T-cell (primary cell): ENCODE measurements around the gene DESI1. TPM values are rescaled to one million over a fixed set of nuclear protein-coding genes. Genes with fewer than 3 reads are reported as not detected.
"Not testable (repeated sequence)": the region's sequence is repeated elsewhere in the genome, so short reads cannot be mapped to it uniquely, and the experiment has no call there.

Source experiments
- ATAC-seq, 4 experiments: fragments of 200-7000 bp in 3 of 4; fragments of 150-1000 bp in 1 of 4; cut with Tn5 transposase; replicated peaks in 1 of 4; 1 replicate in 3 of 4; 2 replicates in 1 of 4; pipeline ENCODE4 v1.10.0; 2021; ENCODE audit warnings: moderate library complexity in 3 of 4, mild to moderate bottlenecking in 2 of 4, moderate number of reproducible peaks in 1 of 4
- CTCF ChIA-PET, 2 donors: fragments of 300-600 bp; sonication (Branson Sonifier 250); formaldehyde crosslinking; loops; one replicate each; lab custom pipeline; 2022; ENCODE audit warnings: antibody characterized with exemption in 2 of 2; lab: Charles Lee
- POLR2A ChIA-PET, 2 donors: fragments of 300-600 bp; sonication (Branson Sonifier 250); formaldehyde crosslinking; loops; one replicate each; lab custom pipeline; 2022; ENCODE audit warnings: antibody characterized with exemption in 2 of 2; lab: Charles Lee
- DNase-seq, 35 experiments: peaks; one replicate each; pipeline versions ENCODE4 v3.0.0 to v3.0.0-alpha.2; 2013 to 2023
- H3K27ac ChIP-seq: one replicate; pipeline ENCODE4 v1.5.1; 2013; ENCODE audit warnings: low read length
- H3K27me3 ChIP-seq, 2 experiments: replicated peaks in 1 of 2; 1 replicate in 1 of 2; 2 replicates in 1 of 2; pipeline versions ENCODE4 v1.6.1 to v1.7.0; 2013; ENCODE audit warnings: low read length in 1 of 2, mixed read lengths in 1 of 2; ENCODE audit not compliant: control insufficient read depth in 2 of 2, insufficient read depth in 2 of 2; ENCODE audit errors: extremely low read depth in 1 of 2
- H3K36me3 ChIP-seq, 2 donors: 1 replicate in 1 of 2; 2 replicates in 1 of 2; pipeline versions ENCODE4 v1.6.1 to v1.7.0; 2013; ENCODE audit warnings: low read length in 1 of 2; ENCODE audit not compliant: control insufficient read depth in 2 of 2, insufficient read depth in 1 of 2; ENCODE audit errors: extremely low read depth in 1 of 2
- H3K4me1 ChIP-seq, 2 experiments: 1 replicate in 1 of 2; 2 replicates in 1 of 2; pipeline versions ENCODE4 v1.6.1 to v1.7.0; 2013; ENCODE audit warnings: low read length in 2 of 2, mixed read lengths in 1 of 2; ENCODE audit not compliant: insufficient read depth in 2 of 2, control insufficient read depth in 1 of 2; ENCODE audit errors: extremely low read depth in 1 of 2
- H3K4me3 ChIP-seq, 2 donors: 1 replicate in 1 of 2; 2 replicates in 1 of 2; pipeline versions ENCODE4 v1.5.1 to v1.7.0; 2013; ENCODE audit warnings: mild to moderate bottlenecking in 2 of 2, low read length in 1 of 2, moderate library complexity in 1 of 2; ENCODE audit not compliant: control insufficient read depth in 1 of 2; ENCODE audit errors: extremely low read depth in 1 of 2
- H3K9me3 ChIP-seq: 2 replicates; pipeline ENCODE4 v1.7.0; 2013
- H3K27ac Mint-ChIP-seq, 2 donors: one replicate each; pipeline ENCODE4 v1.8.0; 2020 to 2021; ENCODE audit warnings: mild to moderate bottlenecking in 2 of 2, mixed read lengths in 2 of 2
- H3K27me3 Mint-ChIP-seq, 2 donors: one replicate each; pipeline ENCODE4 v1.8.0; 2021 to 2022; ENCODE audit warnings: mixed read lengths in 2 of 2
- H3K36me3 Mint-ChIP-seq: one replicate; pipeline ENCODE4 v1.8.0; 2021; ENCODE audit warnings: mixed read lengths
- H3K4me1 Mint-ChIP-seq, 3 donors: one replicate each; pipeline ENCODE4 v1.8.0; 2020 to 2022; ENCODE audit warnings: mixed read lengths in 3 of 3, mild to moderate bottlenecking in 1 of 3
- H3K4me3 Mint-ChIP-seq, 3 donors: one replicate each; pipeline ENCODE4 v1.8.0; 2020 to 2022; ENCODE audit warnings: mild to moderate bottlenecking in 3 of 3, mixed read lengths in 3 of 3, moderate library complexity in 3 of 3
- H3K9me3 Mint-ChIP-seq, 3 donors: one replicate each; pipeline ENCODE4 v1.8.0; 2020 to 2022; ENCODE audit warnings: mixed read lengths in 3 of 3
- WGBS: methylation state at CpG from one replicate; pipeline ENCODE4 v1.1.5; 2013; ENCODE audit warnings: missing lambda C conversion rate; ENCODE audit not compliant: insufficient coverage; 5-methylcytosine and 5-hydroxymethylcytosine counted together
- total RNA-seq, 35 experiments: library from RNA in 6 of 35; stranded (reverse) in 6 of 35; fragments of 120-200 nt in 1 of 35; gene quantifications; one replicate each; pipeline versions ENCODE4 v1.2.1 to v1.2.4 and lab custom pipeline; 2013 to 2026

DESI1 gene
- total RNA-seq, 5 donors from 2014 or later (not counting 1 experiment from before 2014, with no cell fraction given) = 19.9 to 31.3 (median 28.7) TPM

GRCh38 chr22:41634610-41635009, 13.8 kb upstream of the DESI1 start:
- H3K4me3 ChIP-seq, H3K4me1 ChIP-seq, H3K27me3 ChIP-seq, H3K9me3 Mint-ChIP-seq, H3K27me3 Mint-ChIP-seq, H3K4me3 Mint-ChIP-seq, CTCF ChIA-PET, POLR2A ChIA-PET, H3K27ac ChIP-seq, DNase-seq, H3K27ac Mint-ChIP-seq, ATAC-seq, H3K9me3 ChIP-seq: not testable (repeated sequence)
- Mint-ChIP-seq H3K4me1 (peaks cover 7 to 15% (median 11%) of the 10 kb centered on the region in 3 donors), H3K36me3 (peaks cover 35% of the 10 kb centered on the region)
- H3K36me3 ChIP-seq = peaks cover 21 to 72% of the 10 kb centered on the region in 2 donors
- 100% methylated on average over 2 of the region's 8 CpGs for WGBS

GRCh38 chr22:41631615-41632014, 10.8 kb upstream of the DESI1 start:
- ATAC-seq, H3K27me3 ChIP-seq, H3K9me3 ChIP-seq, H3K27ac ChIP-seq, H3K27me3 Mint-ChIP-seq, CTCF ChIA-PET, H3K9me3 Mint-ChIP-seq, H3K4me3 ChIP-seq, H3K4me3 Mint-ChIP-seq, H3K27ac Mint-ChIP-seq, POLR2A ChIA-PET, DNase-seq, H3K4me1 ChIP-seq: not testable (repeated sequence)
- H3K36me3 ChIP-seq = peaks cover 15 to 76% of the 10 kb centered on the region in 2 donors
- peaks cover 16 to 32% (median 16%) of the 10 kb centered on the region in 3 donors for H3K4me1 Mint-ChIP-seq
- no CpG with 5 or more reads among the region's 23 CpGs for WGBS
- peaks cover 46% of the 10 kb centered on the region for H3K36me3 Mint-ChIP-seq

GRCh38 chr22:41631115-41631514, 10.3 kb upstream of the DESI1 start:
- H3K27ac ChIP-seq, H3K4me1 ChIP-seq, POLR2A ChIA-PET, CTCF ChIA-PET, DNase-seq, H3K9me3 Mint-ChIP-seq, H3K4me3 Mint-ChIP-seq, H3K27me3 ChIP-seq, H3K9me3 ChIP-seq, H3K27me3 Mint-ChIP-seq, H3K4me3 ChIP-seq, ATAC-seq, H3K27ac Mint-ChIP-seq: not testable (repeated sequence)
- H3K4me1 Mint-ChIP-seq = peaks cover 16 to 32% (median 16%) of the 10 kb centered on the region in 3 donors
- H3K36me3 ChIP-seq = peaks cover 13 to 74% of the 10 kb centered on the region in 2 donors
- 100% methylated on average over 6 of the region's 28 CpGs for WGBS
- peaks cover 43% of the 10 kb centered on the region for H3K36me3 Mint-ChIP-seq

GRCh38 chr22:41625577-41625976, 4.7 kb upstream of the DESI1 start:
- ChIA-PET CTCF (no interaction called here), POLR2A (no interaction called here)
- no peak overlapping the region for H3K4me3 ChIP-seq
- no peaks in the 10 kb centered on the region for H3K9me3 ChIP-seq
- H3K9me3 Mint-ChIP-seq = no peaks in the 10 kb centered on the region
- ATAC-seq (no peak), DNase-seq (no peak)
- no peak overlapping the region for H3K27ac ChIP-seq
- WGBS = 100% methylated on average over 3 of the region's 7 CpGs
- peaks cover 9 to 24% of the 10 kb centered on the region in 2 experiments for H3K4me1 ChIP-seq
- H3K36me3 Mint-ChIP-seq = peaks cover 45% of the 10 kb centered on the region
- H3K27me3 ChIP-seq = no peaks in the 10 kb centered on the region
- H3K27ac Mint-ChIP-seq = no peak overlapping the region
- H3K4me1 Mint-ChIP-seq = peaks cover 19 to 43% (median 40%) of the 10 kb centered on the region in 3 donors
- no peak overlapping the region for H3K4me3 Mint-ChIP-seq
- H3K27me3 Mint-ChIP-seq = no peaks in the 10 kb centered on the region
- H3K36me3 ChIP-seq = peaks cover 25 to 64% of the 10 kb centered on the region in 2 donors

GRCh38 chr22:41621911-41622179, 1.0 kb upstream of the DESI1 start:
- CTCF ChIA-PET = interaction anchor here in 1 of 2 donors (0.6 to 1.4 kb wide), 4 partner anchors 16 to 218 kb away, joined by 3 to 5 read pairs (median 4); no protein-coding TSS in a partner anchor
- Mint-ChIP-seq H3K4me3 (peak overlapping the region; percentile 95 to 100 (median 96)), H3K4me1 (peaks cover 32 to 58% (median 51%) of the 10 kb centered on the region in 3 donors)

GRCh38 chr22:41621099-41621910, 462 bp upstream of the DESI1 start, which contains the start of gene XRCC6:
Gene XRCC6 (plus strand): TSS chr22:41621295. CDS start chr22:41622005, 710 bp downstream.
- peaks cover 18 to 35% of the 10 kb centered on the region in 2 experiments for H3K4me1 ChIP-seq
- peak within 1 kb of the TSS; percentile 88 to 92 for H3K4me3 ChIP-seq
- H3K36me3 Mint-ChIP-seq = peaks cover 21% of the 10 kb centered on the region
- H3K36me3 ChIP-seq = peaks cover 14 to 28% of the 10 kb centered on the region in 2 donors
- ATAC-seq = peak; percentile 90 to 95 (median 92)
- H3K4me1 Mint-ChIP-seq = peaks cover 32 to 62% (median 54%) of the 10 kb centered on the region in 3 donors
- H3K27me3 Mint-ChIP-seq = no peaks in the 10 kb centered on the region
- under 1% methylated on average over 53 of the region's 70 CpGs for WGBS
- CTCF ChIA-PET = interaction anchor here in 1 of 2 donors (0.5 to 1.4 kb wide), 8 partner anchors 16 to 719 kb away, joined by 3 to 6 read pairs (median 3); partner anchors contain the start of gene PMM1
- H3K27ac Mint-ChIP-seq = peak within 1 kb of the TSS; percentile 96 to 97
- DNase-seq = peak; percentile 99 to 100 (median 100)
- no peaks in the 10 kb centered on the region for H3K9me3 ChIP-seq
- POLR2A ChIA-PET = interaction anchor here (0.6 to 1.7 kb wide), 6 partner anchors 11 to 765 kb away, joined by 3 to 15 read pairs (median 5); partner anchors contain the start of genes PMM1 (in 1 of the 2), ST13 (in 1 of the 2) and TEF (in 1 of the 2)
- no peaks in the 10 kb centered on the region for H3K27me3 ChIP-seq
- no peaks in the 10 kb centered on the region for H3K9me3 Mint-ChIP-seq
- H3K4me3 Mint-ChIP-seq = peak within 1 kb of the TSS; percentile 95 to 100 (median 96)
- H3K27ac ChIP-seq = peak within 1 kb of the TSS; percentile 97

More at GRCh38 chr22:41621911-41622179, 1.0 kb upstream of the DESI1 start:
- Mint-ChIP-seq H3K9me3 (no peaks in the 10 kb centered on the region), H3K27me3 (no peaks in the 10 kb centered on the region), H3K36me3 (peaks cover 19% of the 10 kb centered on the region), H3K27ac (peak overlapping the region; percentile 96 to 97)
- Histone ChIP-seq H3K4me1 (peaks cover 18 to 35% of the 10 kb centered on the region in 2 experiments), H3K4me3 (peak overlapping the region; percentile 88 to 92), H3K27me3 (no peaks in the 10 kb centered on the region), H3K36me3 (peaks cover 14 to 32% of the 10 kb centered on the region in 2 donors), H3K27ac (peak overlapping the region; percentile 97), H3K9me3 (no peaks in the 10 kb centered on the region)
- DNase-seq (no peak), ATAC-seq (no peak)
- POLR2A ChIA-PET = interaction anchor here in 1 of 2 donors (0.6 to 1.7 kb wide), 4 partner anchors 11 to 765 kb away, joined by 4 to 15 read pairs (median 6); partner anchors contain the start of genes PMM1, ST13 and TEF
- 11% methylated on average over 5 of the region's 8 CpGs for WGBS
